Epithelial cell of proximal tubule (primary cell): ENCODE measurements around the gene GPX4. TPM values are rescaled to one million over a fixed set of nuclear protein-coding genes. Genes with fewer than 3 reads are reported as not detected.
"Not testable (repeated sequence)": the region's sequence is repeated elsewhere in the genome, so short reads cannot be mapped to it uniquely, and the experiment has no call there.

Source experiments
- DNase-seq: peaks from one replicate; pipeline ENCODE4 v3.0.0-alpha.2; 2011; ENCODE audit warnings: low read depth
- H3K4me3 ChIP-seq: 2 replicates; pipeline ENCODE4 v1.5.1; 2011; ENCODE audit warnings: low read depth, mild to moderate bottlenecking, low read length
- CTCF ChIP-seq: conservative IDR thresholded peaks from 2 replicates; pipeline ENCODE4 v1.5.1; 2012; ENCODE audit warnings: low read depth, mild to moderate bottlenecking, low read length
- total RNA-seq: library from RNA; depleted of rRNA; stranded (reverse); fragments of >200 nt; gene quantifications from 2 replicates; pipeline ENCODE4 v1.2.3, GENCODE V29; 2015

Gene GPX4
- total RNA-seq, 1 donor from 2014 or later: 457 TPM

- no peak overlapping the region for H3K4me3 ChIP-seq
- TF ChIP-seq CTCF: no peak
- DNase-seq: no peak
These were observed 23.4 kb downstream of the GPX4 start for GRCh38 chr19:1126984-1127760.

GRCh38 chr19:1128106-1128505 lies 24.3 kb downstream of the GPX4 start:
- TF ChIP-seq CTCF: no peak
- DNase-seq: no peak
- no peak overlapping the region for H3K4me3 ChIP-seq

GRCh38 chr19:1129084-1129483 lies 25.3 kb downstream of the GPX4 start:
- H3K4me3 ChIP-seq: peak overlapping the region; percentile 62
- not testable (repeated sequence) for DNase-seq
- TF ChIP-seq CTCF: peak; percentile 11

GRCh38 chr19:1129535-1129934 lies 25.7 kb downstream of the GPX4 start:
- DNase-seq: no peak
- peak overlapping the region; percentile 62 for H3K4me3 ChIP-seq
- TF ChIP-seq CTCF: no peak

- no peak for TF ChIP-seq CTCF
- no peak for DNase-seq
- peak overlapping the region; percentile 62 for H3K4me3 ChIP-seq
These were observed 27.2 kb downstream of the GPX4 start for GRCh38 chr19:1130771-1131717.

GRCh38 chr19:1131718-1132551 lies 28.1 kb downstream of the GPX4 start:
- TF ChIP-seq CTCF: no peak
- DNase-seq: no peak
- H3K4me3 ChIP-seq: peak overlapping the region; percentile 62
